GM06990 (cell line): Measurements from ENCODE around the gene FSTL4.

Experiments
- DNase-seq: peaks from one replicate; pipeline ENCODE4 v3.0.0-alpha.2; 2011; ENCODE audit not compliant: insufficient read length; ENCODE audit errors: extremely low read depth
- H3K27me3 ChIP-seq: replicated peaks from 2 replicates; pipeline ENCODE4 v1.6.0; 2011; ENCODE audit warnings: low read length; ENCODE audit not compliant: control insufficient read depth, insufficient read depth
- H3K36me3 ChIP-seq: 2 replicates; pipeline ENCODE4 v1.5.1; 2011; ENCODE audit warnings: low read length; ENCODE audit not compliant: control insufficient read depth, insufficient read depth
- H3K4me3 ChIP-seq: replicated peaks from 2 replicates; pipeline ENCODE4 v1.5.1; 2011; ENCODE audit warnings: low read depth, mild to moderate bottlenecking, control low read depth, low read length
- CTCF ChIP-seq: IDR thresholded peaks from 2 replicates; pipeline ENCODE4 v1.5.1; 2011; ENCODE audit warnings: low read length, control low read depth, mild to moderate bottlenecking, inconsistent platforms; ENCODE audit not compliant: insufficient read depth, poor library complexity, severe bottlenecking

Gene FSTL4

DNA sequence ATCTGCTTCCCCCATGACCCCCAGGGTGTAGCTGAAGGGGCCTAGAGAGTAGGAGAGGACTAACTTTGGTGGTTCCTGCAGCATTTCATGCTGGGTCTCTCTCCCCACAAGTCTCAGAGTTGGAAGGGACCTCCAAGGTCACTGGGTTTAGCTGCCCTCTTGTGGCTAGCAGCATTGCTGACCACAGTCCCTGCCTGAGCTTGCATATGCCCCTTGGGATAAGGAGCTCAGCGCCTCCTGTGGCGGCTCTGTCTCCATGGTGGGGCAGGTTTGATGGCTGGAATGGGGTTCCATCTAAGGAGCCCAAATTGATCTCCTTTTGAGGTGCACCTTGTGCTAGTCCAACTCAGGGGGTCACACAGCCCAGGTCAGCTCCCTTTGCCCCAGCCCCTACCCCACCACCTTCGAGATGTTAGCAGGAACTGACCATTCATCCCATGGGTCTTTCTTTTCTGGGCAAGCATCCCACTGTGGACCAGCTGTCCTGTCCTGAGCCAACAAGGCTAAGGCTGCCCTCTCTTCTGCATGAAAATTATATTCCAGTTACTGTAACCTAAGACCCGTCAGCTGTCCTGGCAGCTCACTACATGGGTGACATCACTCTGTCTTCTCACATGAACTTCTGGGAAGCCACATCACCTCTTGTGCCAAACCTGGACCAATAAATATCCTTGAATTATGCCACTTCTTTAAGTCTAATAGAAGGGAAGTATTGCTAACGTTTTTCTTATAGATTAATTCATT, 364.3 kb downstream of the FSTL4 start:
- DNase-seq, result no peak
- Histone ChIP-seq H3K36me3 (no peaks in the 10 kb centered on the region), H3K27me3 (no peaks in the 10 kb centered on the region), H3K4me3 (no peak overlapping the region)
- peak; percentile 19 for TF ChIP-seq CTCF

DNA sequence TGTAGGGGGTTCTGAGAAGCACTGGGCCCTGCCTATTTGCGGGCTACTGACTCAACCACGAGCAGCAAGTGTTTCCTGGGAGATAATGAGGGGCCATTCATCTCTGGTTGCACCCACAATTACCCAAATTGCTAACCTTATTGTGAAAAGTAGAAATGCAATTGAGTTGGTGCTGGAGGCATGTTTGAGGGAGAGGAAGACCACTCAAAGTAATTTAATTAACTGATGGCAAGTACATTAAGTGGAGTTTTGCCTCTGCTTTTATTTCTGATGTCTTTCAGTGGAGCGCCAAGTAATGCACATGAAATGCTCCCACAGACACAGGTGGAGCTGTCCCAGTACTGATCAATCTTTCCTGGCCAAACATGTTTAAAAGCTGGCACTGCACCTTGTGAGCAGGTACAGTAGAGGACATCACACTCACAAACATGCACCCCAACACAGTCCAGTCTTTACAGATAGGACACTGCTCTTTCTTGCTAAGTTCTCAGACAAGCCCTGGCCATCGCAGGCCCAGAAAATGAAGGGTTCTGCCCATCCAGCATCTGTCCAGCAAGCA, 365.1 kb downstream of the FSTL4 start:
- Histone ChIP-seq H3K4me3 (no peak overlapping the region), H3K36me3 (no peaks in the 10 kb centered on the region), H3K27me3 (no peaks in the 10 kb centered on the region)
- DNase-seq, result no peak
- TF ChIP-seq CTCF, result no peak

GRCh38 chr5:133246376-133247150, 365.8 kb downstream of the FSTL4 start:
- Histone ChIP-seq H3K36me3 (no peaks in the 10 kb centered on the region), H3K27me3 (no peaks in the 10 kb centered on the region), H3K4me3 (no peak overlapping the region)
- no peak for TF ChIP-seq CTCF
- DNase-seq, result no peak

DNA sequence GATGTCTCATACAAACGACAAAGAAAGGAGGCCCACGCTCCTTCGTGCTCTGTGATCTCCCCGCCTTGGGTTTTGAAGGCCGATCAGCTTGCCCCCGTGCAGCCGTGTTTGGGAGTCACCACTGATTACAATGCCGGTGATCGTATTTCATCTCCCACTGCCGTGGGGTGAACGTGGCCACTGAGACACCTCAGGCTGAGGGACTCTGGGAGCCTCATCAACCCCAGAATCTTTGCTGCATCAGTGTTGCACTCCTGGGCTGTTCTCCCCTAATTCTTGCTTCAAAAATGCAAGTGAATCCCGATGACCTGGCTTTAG, 366.3 kb downstream of the FSTL4 start:
- no peaks in the 10 kb centered on the region for H3K36me3 ChIP-seq
- DNase-seq, result no peak
- TF ChIP-seq CTCF, result no peak
- no peak overlapping the region for H3K4me3 ChIP-seq
- no peaks in the 10 kb centered on the region for H3K27me3 ChIP-seq

DNA sequence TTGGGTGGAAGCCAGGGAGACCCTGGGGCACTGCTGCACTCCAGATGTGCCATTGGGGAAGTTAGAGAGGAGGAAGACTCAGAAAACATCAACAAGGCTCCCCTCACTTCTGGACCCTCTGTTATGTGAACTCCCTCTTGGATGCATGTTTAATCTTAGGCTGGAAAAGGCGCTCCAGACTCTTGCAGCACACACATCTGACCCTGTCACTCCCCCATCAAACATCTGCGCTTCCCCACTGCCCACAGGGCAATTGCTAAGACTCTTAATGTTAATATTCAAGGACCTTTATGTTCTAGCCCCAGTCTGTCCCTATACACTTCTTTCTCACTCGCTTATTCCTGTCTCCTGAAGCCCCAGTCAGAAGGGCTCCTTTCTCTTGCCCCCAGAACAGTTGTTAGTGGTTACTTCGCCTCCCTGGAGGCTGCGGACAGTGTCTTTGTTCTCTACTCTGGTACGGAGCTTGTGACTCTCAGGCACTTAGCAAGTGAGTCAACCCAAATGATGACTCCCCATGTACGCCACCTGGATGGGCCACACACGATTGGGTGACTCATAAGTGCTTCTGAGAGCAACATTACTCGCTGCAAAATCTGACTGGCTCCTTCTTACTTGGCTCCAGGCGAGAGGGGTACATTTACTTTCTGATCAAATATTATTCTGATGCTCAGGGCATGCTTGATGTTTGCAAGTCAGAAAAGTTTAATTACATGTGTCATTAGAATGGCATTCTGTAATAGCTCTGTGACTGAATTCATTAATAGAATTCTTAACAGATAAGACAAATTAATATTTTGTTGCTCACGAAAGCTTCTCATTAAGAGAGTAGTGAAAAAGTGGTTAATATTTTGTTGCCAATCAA, 366.9 kb downstream of the FSTL4 start:
- TF ChIP-seq CTCF, result no peak
- H3K27me3 ChIP-seq, result no peaks in the 10 kb centered on the region
- DNase-seq, result no peak
- no peaks in the 10 kb centered on the region for H3K36me3 ChIP-seq
- H3K4me3 ChIP-seq, result no peak overlapping the region
